ENCODE data around the gene RASAL2. TPM values are rescaled to one million over a fixed set of nuclear protein-coding genes. Genes with fewer than 3 reads are reported as not detected.

The RASAL2 gene
- total and polyA plus RNA-seq, 2 experiments from 2014 or later: 16.0 to 42.2 TPM

DNA sequence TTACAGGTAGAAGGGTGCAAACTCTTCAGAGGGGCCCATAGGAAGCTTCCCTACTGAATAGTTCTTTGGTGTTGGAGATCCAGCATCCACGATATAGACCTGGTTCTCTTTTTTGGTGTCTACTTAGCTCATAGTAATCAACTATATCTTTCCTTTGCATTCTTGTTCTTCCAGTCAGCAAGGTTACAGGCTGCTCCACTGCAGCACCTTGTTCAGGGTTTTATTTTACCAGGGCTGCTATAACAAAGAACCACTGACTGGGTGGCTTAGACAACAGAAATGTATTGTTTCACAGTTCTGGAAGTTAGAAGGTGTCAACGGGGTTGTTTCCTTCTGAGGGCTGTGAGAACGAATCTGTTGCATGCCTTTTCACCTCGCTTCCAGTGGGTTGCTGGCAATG lies 266.5 kb downstream of the RASAL2 start (continued):
- TF ChIP-seq, protein P1, sequence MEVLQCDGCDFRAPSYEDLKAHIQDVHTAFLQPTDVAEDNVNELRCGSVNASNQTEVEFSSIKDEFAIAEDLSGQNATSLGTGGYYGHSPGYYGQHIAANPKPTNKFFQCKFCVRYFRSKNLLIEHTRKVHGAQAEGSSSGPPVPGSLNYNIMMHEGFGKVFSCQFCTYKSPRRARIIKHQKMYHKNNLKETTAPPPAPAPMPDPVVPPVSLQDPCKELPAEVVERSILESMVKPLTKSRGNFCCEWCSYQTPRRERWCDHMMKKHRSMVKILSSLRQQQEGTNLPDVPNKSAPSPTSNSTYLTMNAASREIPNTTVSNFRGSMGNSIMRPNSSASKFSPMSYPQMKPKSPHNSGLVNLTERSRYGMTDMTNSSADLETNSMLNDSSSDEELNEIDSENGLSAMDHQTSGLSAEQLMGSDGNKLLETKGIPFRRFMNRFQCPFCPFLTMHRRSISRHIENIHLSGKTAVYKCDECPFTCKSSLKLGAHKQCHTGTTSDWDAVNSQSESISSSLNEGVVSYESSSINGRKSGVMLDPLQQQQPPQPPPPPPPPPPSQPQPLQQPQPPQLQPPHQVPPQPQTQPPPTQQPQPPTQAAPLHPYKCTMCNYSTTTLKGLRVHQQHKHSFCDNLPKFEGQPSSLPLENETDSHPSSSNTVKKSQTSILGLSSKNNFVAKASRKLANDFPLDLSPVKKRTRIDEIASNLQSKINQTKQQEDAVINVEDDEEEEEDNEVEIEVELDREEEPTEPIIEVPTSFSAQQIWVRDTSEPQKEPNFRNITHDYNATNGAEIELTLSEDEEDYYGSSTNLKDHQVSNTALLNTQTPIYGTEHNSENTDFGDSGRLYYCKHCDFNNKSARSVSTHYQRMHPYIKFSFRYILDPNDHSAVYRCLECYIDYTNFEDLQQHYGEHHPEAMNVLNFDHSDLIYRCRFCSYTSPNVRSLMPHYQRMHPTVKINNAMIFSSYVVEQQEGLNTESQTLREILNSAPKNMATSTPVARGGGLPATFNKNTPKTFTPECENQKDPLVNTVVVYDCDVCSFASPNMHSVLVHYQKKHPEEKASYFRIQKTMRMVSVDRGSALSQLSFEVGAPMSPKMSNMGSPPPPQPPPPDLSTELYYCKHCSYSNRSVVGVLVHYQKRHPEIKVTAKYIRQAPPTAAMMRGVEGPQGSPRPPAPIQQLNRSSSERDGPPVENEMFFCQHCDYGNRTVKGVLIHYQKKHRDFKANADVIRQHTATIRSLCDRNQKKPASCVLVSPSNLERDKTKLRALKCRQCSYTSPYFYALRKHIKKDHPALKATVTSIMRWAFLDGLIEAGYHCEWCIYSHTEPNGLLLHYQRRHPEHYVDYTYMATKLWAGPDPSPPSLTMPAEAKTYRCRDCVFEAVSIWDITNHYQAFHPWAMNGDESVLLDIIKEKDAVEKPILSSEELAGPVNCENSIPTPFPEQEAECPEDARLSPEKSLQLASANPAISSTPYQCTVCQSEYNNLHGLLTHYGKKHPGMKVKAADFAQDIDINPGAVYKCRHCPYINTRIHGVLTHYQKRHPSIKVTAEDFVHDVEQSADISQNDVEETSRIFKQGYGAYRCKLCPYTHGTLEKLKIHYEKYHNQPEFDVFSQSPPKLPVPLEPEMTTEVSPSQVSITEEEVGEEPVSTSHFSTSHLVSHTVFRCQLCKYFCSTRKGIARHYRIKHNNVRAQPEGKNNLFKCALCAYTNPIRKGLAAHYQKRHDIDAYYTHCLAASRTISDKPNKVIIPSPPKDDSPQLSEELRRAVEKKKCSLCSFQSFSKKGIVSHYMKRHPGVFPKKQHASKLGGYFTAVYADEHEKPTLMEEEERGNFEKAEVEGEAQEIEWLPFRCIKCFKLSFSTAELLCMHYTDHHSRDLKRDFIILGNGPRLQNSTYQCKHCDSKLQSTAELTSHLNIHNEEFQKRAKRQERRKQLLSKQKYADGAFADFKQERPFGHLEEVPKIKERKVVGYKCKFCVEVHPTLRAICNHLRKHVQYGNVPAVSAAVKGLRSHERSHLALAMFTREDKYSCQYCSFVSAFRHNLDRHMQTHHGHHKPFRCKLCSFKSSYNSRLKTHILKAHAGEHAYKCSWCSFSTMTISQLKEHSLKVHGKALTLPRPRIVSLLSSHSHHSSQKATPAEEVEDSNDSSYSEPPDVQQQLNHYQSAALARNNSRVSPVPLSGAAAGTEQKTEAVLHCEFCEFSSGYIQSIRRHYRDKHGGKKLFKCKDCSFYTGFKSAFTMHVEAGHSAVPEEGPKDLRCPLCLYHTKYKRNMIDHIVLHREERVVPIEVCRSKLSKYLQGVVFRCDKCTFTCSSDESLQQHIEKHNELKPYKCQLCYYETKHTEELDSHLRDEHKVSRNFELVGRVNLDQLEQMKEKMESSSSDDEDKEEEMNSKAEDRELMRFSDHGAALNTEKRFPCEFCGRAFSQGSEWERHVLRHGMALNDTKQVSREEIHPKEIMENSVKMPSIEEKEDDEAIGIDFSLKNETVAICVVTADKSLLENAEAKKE (CRISPR knock-in tag; IDR thresholded peaks at IDR 0.05): no peak
- TF ChIP-seq STAT1 (IDR thresholded peaks at IDR 0.05; ENCODE audit: unreplicated experiment) (no peak), POLR2AphosphoS5 (IDR thresholded peaks at IDR 0.05; ENCODE audit: low read depth) (no peak), ZNF114 (CRISPR knock-in tag; IDR thresholded peaks at IDR 0.05) (no peak), ETS1 (IDR thresholded peaks at IDR 0.05) (no peak), EZH2phosphoT487 (IDR thresholded peaks at IDR 0.05; ENCODE audit: unreplicated experiment) (no peak), JUNB (IDR thresholded peaks at IDR 0.05; ENCODE audit: unreplicated experiment) (no peak)

DNA sequence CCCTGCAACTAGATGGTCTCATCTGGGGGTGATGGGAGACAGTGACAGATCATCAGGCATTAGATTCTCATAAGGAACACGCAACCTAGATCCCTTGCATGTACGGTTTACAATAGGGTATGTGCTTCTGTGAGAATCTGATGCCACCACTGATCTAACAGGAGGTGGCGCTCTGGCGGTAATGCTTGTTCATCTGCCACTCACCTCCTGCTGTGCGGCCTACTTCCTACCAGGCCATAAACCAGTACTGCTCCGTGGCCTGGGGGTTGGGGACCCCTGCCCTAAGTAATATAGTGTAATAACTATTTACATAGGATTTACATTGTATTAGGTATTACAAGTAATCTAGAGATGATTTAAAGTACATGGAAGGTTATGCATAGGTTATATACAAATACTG lies 267.9 kb downstream of the RASAL2 start:
- Mint-ChIP-seq H3K4me1 (peaks cover 7% of the 10 kb centered on the region; the same call in 1 of the 3 replicates), H3K9me3 (peaks cover 17% of the 10 kb centered on the region; the same call in 2 of the 3 replicates), H3K27ac (no peak overlapping the region), H3K36me3 (ENCODE audit: low read depth) (peaks cover 17% of the 10 kb centered on the region; the same call in 2 of the 3 replicates), H3K27me3 (ENCODE audit: insufficient read depth, low read depth, poor library complexity) (peaks cover 2% of the 10 kb centered on the region), H3K4me3 (no peak overlapping the region)
- DNase-seq (ENCODE audit: low spot score) (peak; percentile 57), ATAC-seq (no peak)
- H3K4me1 ChIP-seq (ENCODE audit: insufficient read depth): 0 out of 2 replicates have a peak, but pooled peaks cover 6% of the 10 kb centered on the region
- no peak overlapping the region for H3K27ac ChIP-seq (ENCODE audit: low read depth)
- 0 out of 2 replicates have a peak, but pooled peaks cover 3% of the 10 kb centered on the region for H4K20me1 ChIP-seq (replicated peaks; ENCODE audit: insufficient read depth)
- H3F3A ChIP-seq (replicated peaks; ENCODE audit: low read depth): no peaks in the 10 kb centered on the region
- H3K36me3 ChIP-seq (ENCODE audit: insufficient read depth): no peaks in the 10 kb centered on the region
- H3K27me3 ChIP-seq (ENCODE audit: insufficient read depth): no peaks in the 10 kb centered on the region
- H3K4me3 ChIP-seq: no peak overlapping the region
- no peak overlapping the region for H3K4me2 ChIP-seq
- no peak for TF ChIP-seq CREB1 (CRISPR knock-in tag; IDR thresholded peaks at IDR 0.05; ENCODE audit: low read depth)
- TF ChIP-seq, protein P2, sequence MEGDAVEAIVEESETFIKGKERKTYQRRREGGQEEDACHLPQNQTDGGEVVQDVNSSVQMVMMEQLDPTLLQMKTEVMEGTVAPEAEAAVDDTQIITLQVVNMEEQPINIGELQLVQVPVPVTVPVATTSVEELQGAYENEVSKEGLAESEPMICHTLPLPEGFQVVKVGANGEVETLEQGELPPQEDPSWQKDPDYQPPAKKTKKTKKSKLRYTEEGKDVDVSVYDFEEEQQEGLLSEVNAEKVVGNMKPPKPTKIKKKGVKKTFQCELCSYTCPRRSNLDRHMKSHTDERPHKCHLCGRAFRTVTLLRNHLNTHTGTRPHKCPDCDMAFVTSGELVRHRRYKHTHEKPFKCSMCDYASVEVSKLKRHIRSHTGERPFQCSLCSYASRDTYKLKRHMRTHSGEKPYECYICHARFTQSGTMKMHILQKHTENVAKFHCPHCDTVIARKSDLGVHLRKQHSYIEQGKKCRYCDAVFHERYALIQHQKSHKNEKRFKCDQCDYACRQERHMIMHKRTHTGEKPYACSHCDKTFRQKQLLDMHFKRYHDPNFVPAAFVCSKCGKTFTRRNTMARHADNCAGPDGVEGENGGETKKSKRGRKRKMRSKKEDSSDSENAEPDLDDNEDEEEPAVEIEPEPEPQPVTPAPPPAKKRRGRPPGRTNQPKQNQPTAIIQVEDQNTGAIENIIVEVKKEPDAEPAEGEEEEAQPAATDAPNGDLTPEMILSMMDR (conservative IDR thresholded peaks at IDR 0.05; ENCODE audit: low read depth in 2 of 2): peak; percentile 46 to 64
- H2AFZ ChIP-seq: no peak overlapping the region
- peaks cover 68% of the 10 kb centered on the region for H3K79me2 ChIP-seq (replicated peaks; ENCODE audit: insufficient read depth)
- H3K9me2 ChIP-seq (ENCODE audit: insufficient read depth): no peaks in the 10 kb centered on the region

All from GM23338 (cell line).